HepG2 (cell line): Measurements from ENCODE around the gene PUS7. TPM values are rescaled to one million over a fixed set of nuclear protein-coding genes. Genes with fewer than 3 reads are reported as not detected.
A peak's percentile ranks its signal among the peaks of the same experiment; 100 is the strongest.

ENCODE experiments used
- HOXA5 ChIP-seq: sonication (generic); formaldehyde crosslinking; IDR thresholded peaks from 2 replicates; pipeline ENCODE4 v1.4.0; 2020; ENCODE audit warnings: missing genetic modification reagents
- KLF9 ChIP-seq: IDR thresholded peaks from 2 replicates; pipeline ENCODE4 v1.6.1; 2016; ENCODE audit warnings: low read depth
- NR2C2 ChIP-seq: sonication (generic); formaldehyde crosslinking; IDR thresholded peaks from 2 replicates; pipeline ENCODE4 v1.4.0; 2020; ENCODE audit warnings: missing genetic modification reagents, mild to moderate bottlenecking, moderate library complexity, borderline replicate concordance
- POLR2A ChIP-seq, 2 experiments: IDR thresholded peaks; 2 replicates each; pipeline ENCODE4 v1.6.1; 2011; ENCODE audit warnings: low read depth in 2 of 2, low read length in 2 of 2, mild to moderate bottlenecking in 1 of 2, moderate library complexity in 1 of 2; ENCODE audit not compliant: insufficient read depth in 1 of 2
- PRDM15 ChIP-seq: sonication (generic); formaldehyde crosslinking; IDR thresholded peaks from 2 replicates; pipeline ENCODE4 v1.4.0; 2020; ENCODE audit warnings: missing genetic modification reagents
- SATB2 ChIP-seq: sonication (generic); formaldehyde crosslinking; IDR thresholded peaks from 2 replicates; pipeline ENCODE4 v1.5.0; 2020; ENCODE audit warnings: missing genetic modification reagents
- SSRP1 ChIP-seq: IDR thresholded peaks from 2 replicates; pipeline ENCODE4 v1.6.1; 2016; ENCODE audit warnings: control low read depth
- TFDP1 ChIP-seq: IDR thresholded peaks from 2 replicates; pipeline ENCODE4 v1.6.1; 2016; ENCODE audit warnings: missing compliant biosample characterization, missing genetic modification reagents, borderline replicate concordance
- ZBTB20 ChIP-seq: sonication (generic); formaldehyde crosslinking; IDR thresholded peaks from 2 replicates; pipeline ENCODE4 v1.8.1; 2023; ENCODE audit warnings: missing genetic modification reagents, low read depth, mild to moderate bottlenecking, borderline replicate concordance
- ZBTB34 ChIP-seq: sonication (generic); formaldehyde crosslinking; IDR thresholded peaks from 2 replicates; pipeline ENCODE4 v1.8.0; 2022; ENCODE audit warnings: mild to moderate bottlenecking, missing genetic modification reagents
- ZFP1 ChIP-seq: IDR thresholded peaks from 2 replicates; pipeline ENCODE4 v1.6.1; 2016
- ZKSCAN1 ChIP-seq: fragments of 150-350 bp; IDR thresholded peaks from 2 replicates; pipeline ENCODE4 v1.6.1; 2014; ENCODE audit warnings: low read length
- ZNF580 ChIP-seq: IDR thresholded peaks from 2 replicates; pipeline ENCODE4 v1.6.1; 2016; ENCODE audit warnings: low read depth, borderline replicate concordance
- ZNF747 ChIP-seq: sonication (generic); formaldehyde crosslinking; IDR thresholded peaks from 2 replicates; pipeline ENCODE4 v1.8.1; 2023; ENCODE audit warnings: missing genetic modification reagents, mild to moderate bottlenecking, borderline replicate concordance
- ZNF792 ChIP-seq: IDR thresholded peaks from 2 replicates; pipeline ENCODE4 v1.6.1; 2016
- ZNF891 ChIP-seq: sonication (generic); formaldehyde crosslinking; IDR thresholded peaks from 2 replicates; pipeline ENCODE4 v1.5.0; 2020; ENCODE audit warnings: mild to moderate bottlenecking, missing genetic modification reagents
- ZUFSP ChIP-seq: sonication (generic); formaldehyde crosslinking; IDR thresholded peaks from 2 replicates; pipeline ENCODE4 v1.9.0; 2021; ENCODE audit warnings: missing genetic modification reagents, mild to moderate bottlenecking, borderline replicate concordance
- polyA plus RNA-seq, 8 experiments: library from polyadenylated mRNA; depleted of rRNA in 3 of 8; stranded (reverse) in 7 of 8; unstranded in 1 of 8; fragments of >200 nt; fragmentation: Illumina TruSeq in 4 of 8; extraction: Trizol in 4 of 8; gene quantifications; 2 replicates each; pipeline versions ENCODE4 v1.2.1 to v1.2.3, GENCODE V29; 2011 to 2016; ENCODE audit warnings: low read depth in 4 of 8, missing spikeins in 1 of 8, mixed read lengths in 1 of 8; ENCODE audit not compliant: insufficient read depth in 1 of 8
- total RNA-seq, 5 experiments: library from RNA; depleted of rRNA; stranded (reverse); fragments of >200 nt; fragmentation: Illumina TruSeq; extraction: Trizol; gene quantifications; 2 replicates each; pipeline ENCODE4 v1.2.3, GENCODE V29; 2016; ENCODE audit warnings: low read depth in 1 of 5

The PUS7 gene
- total and polyA plus RNA-seq, 2 of the 13 experiments (the other 11 are each of a cell fraction or from before 2014, with no cell fraction given), result 14.4 to 41.2 TPM

GRCh38 chr7:105521027-105521716, 899 bp downstream of the PUS7 start (continued):
- TF ChIP-seq PRDM15 (CRISPR knock-in tag) (peak; percentile 18; the same call in 1 of the 2 replicates), SSRP1 (CRISPR knock-in tag) (no peak), ZNF891 (CRISPR knock-in tag) (no peak), NR2C2 (CRISPR knock-in tag) (0 out of 2 replicates have a peak, but pooled peaks have one; percentile 30), ZFP1 (CRISPR knock-in tag) (no peak), ZBTB20 (CRISPR knock-in tag) (peak; percentile 63; the same call in 1 of the 2 replicates), SATB2 (CRISPR knock-in tag) (no peak), ZNF792 (CRISPR knock-in tag) (no peak), KLF9 (no peak), ZUFSP (no peak), ZKSCAN1 (peak; percentile 47), HOXA5 (no peak), ZNF747 (peak; percentile 34; the same call in 1 of the 2 replicates), ZNF580 (no peak), TFDP1 (CRISPR knock-in tag) (peak; percentile 44; the same call in 1 of the 2 replicates), ZBTB34 (CRISPR knock-in tag) (no peak), POLR2A (IDR thresholded peaks at IDR 0.05; ENCODE audit: insufficient read depth in 1 of 2, low read depth in 2 of 2, low read length in 2 of 2) (peak in 1 of 2 experiments; percentile 18; a peak in 1 of 4 replicates)
